Mesothelial cell of epicardium (in vitro differentiated cells): Measurements from ENCODE around the gene TMSB15C. TPM values are rescaled to one million over a fixed set of nuclear protein-coding genes. Genes with fewer than 3 reads are reported as not detected.
"Not testable (repeated sequence)": the region's sequence is repeated elsewhere in the genome, so short reads cannot be mapped to it uniquely, and the experiment has no call there.

ENCODE experiments used
- DNase-seq, 2 experiments: peaks; one replicate each; pipeline ENCODE4 v3.0.0; 2021; ENCODE audit warnings: low spot score in 2 of 2; ENCODE audit not compliant: unreplicated experiment in 2 of 2
- H3K27ac Mint-ChIP-seq: 2 replicates; pipeline ENCODE4 v1.8.0; 2021; ENCODE audit warnings: mixed read lengths
- H3K27me3 Mint-ChIP-seq: 2 replicates; pipeline ENCODE4 v1.8.0; 2021; ENCODE audit warnings: low read depth, mixed read lengths
- H3K36me3 Mint-ChIP-seq: 2 replicates; pipeline ENCODE4 v1.8.0; 2021; ENCODE audit warnings: mixed read lengths
- H3K4me1 Mint-ChIP-seq: 2 replicates; pipeline ENCODE4 v1.8.0; 2021; ENCODE audit warnings: mixed read lengths
- H3K4me3 Mint-ChIP-seq: 2 replicates; pipeline ENCODE4 v1.8.0; 2021; ENCODE audit warnings: mild to moderate bottlenecking, moderate library complexity, mixed read lengths
- H3K9me3 Mint-ChIP-seq: 2 replicates; pipeline ENCODE4 v1.8.0; 2021; ENCODE audit warnings: mixed read lengths
- CTCF ChIP-seq: fragments of 200-600 bp; sonication (generic); IDR thresholded peaks from one replicate; pipeline ENCODE4 v1.5.0; 2021; ENCODE audit warnings: antibody characterized with exemption; ENCODE audit not compliant: unreplicated experiment
- total RNA-seq: library from RNA; stranded (reverse); gene quantifications from 3 replicates; pipeline ENCODE4 v1.2.1, GENCODE V29; 2021

Gene TMSB15C
- total RNA-seq, 1 donor from 2014 or later, result 18.8 TPM

- Mint-ChIP-seq H3K4me3 (no peak overlapping the region), H3K9me3 (peaks cover 10% of the 10 kb centered on the region), H3K4me1 (no peaks in the 10 kb centered on the region), H3K27me3 (peaks cover 14% of the 10 kb centered on the region), H3K36me3 (no peaks in the 10 kb centered on the region), H3K27ac (no peak overlapping the region)
- no peak for TF ChIP-seq CTCF
- DNase-seq, result no peak
Observed at GRCh38 chrX:104085919-104086318, 9.9 kb upstream of the TMSB15C start.

- no peaks in the 10 kb centered on the region for H3K36me3 Mint-ChIP-seq
- H3K4me3 Mint-ChIP-seq, result no peak overlapping the region
- TF ChIP-seq CTCF, result no peak
- peaks cover 10% of the 10 kb centered on the region for H3K9me3 Mint-ChIP-seq
- peaks cover 12% of the 10 kb centered on the region for H3K27me3 Mint-ChIP-seq
- DNase-seq, result no peak
- no peaks in the 10 kb centered on the region for H3K4me1 Mint-ChIP-seq
- H3K27ac Mint-ChIP-seq, result no peak overlapping the region
Observed at GRCh38 chrX:104085477-104085876, 9.4 kb upstream of the TMSB15C start.

- Mint-ChIP-seq H3K4me1 (no peaks in the 10 kb centered on the region), H3K27ac (no peak overlapping the region), H3K9me3 (peaks cover 10% of the 10 kb centered on the region), H3K36me3 (no peaks in the 10 kb centered on the region), H3K4me3 (no peak overlapping the region), H3K27me3 (peaks cover 12% of the 10 kb centered on the region)
- DNase-seq, result no peak
- no peak for TF ChIP-seq CTCF
Observed at GRCh38 chrX:104084534-104085277, 8.7 kb upstream of the TMSB15C start.

GRCh38 chrX:104084063-104084462 is 8.0 kb upstream of the TMSB15C start:
- Mint-ChIP-seq H3K4me3 (no peak overlapping the region), H3K36me3 (no peaks in the 10 kb centered on the region), H3K9me3 (peaks cover 10% of the 10 kb centered on the region), H3K4me1 (no peaks in the 10 kb centered on the region), H3K27ac (no peak overlapping the region), H3K27me3 (peaks cover 12% of the 10 kb centered on the region)
- DNase-seq, result no peak
- TF ChIP-seq CTCF, result no peak

- H3K4me3 Mint-ChIP-seq, DNase-seq, H3K36me3 Mint-ChIP-seq, H3K4me1 Mint-ChIP-seq, H3K9me3 Mint-ChIP-seq, H3K27me3 Mint-ChIP-seq, H3K27ac Mint-ChIP-seq: not testable (repeated sequence)
Observed at GRCh38 chrX:104077854-104078253, 1.8 kb upstream of the TMSB15C start.

GRCh38 chrX:104062636-104063035 is 13.4 kb downstream of the TMSB15C start:
- not testable (repeated sequence) for H3K9me3 Mint-ChIP-seq, DNase-seq, H3K4me3 Mint-ChIP-seq, H3K27ac Mint-ChIP-seq, H3K4me1 Mint-ChIP-seq, H3K27me3 Mint-ChIP-seq, H3K36me3 Mint-ChIP-seq

GRCh38 chrX:104054956-104055355 is 21.1 kb downstream of the TMSB15C start:
- H3K36me3 Mint-ChIP-seq, H3K27ac Mint-ChIP-seq, H3K9me3 Mint-ChIP-seq, H3K27me3 Mint-ChIP-seq, H3K4me3 Mint-ChIP-seq, H3K4me1 Mint-ChIP-seq, DNase-seq: not testable (repeated sequence)
